ENCODE measurements around the gene WDR47.

- TF ChIP-seq CTCF (IDR thresholded peaks at IDR 0.05), result no peak
- no peak for TF ChIP-seq POLR2A (IDR thresholded peaks at IDR 0.05)
Measured at GRCh38 chr1:108951242-108951641, 90.7 kb downstream of the WDR47 start.

All from suprapubic skin (tissue), 3 donors.